GM12865 (cell line): Measurements from ENCODE around the gene CDKL5.
A peak's percentile ranks its signal among the peaks of the same experiment; 100 is the strongest.

Experiments used
- DNase-seq: peaks from one replicate; pipeline ENCODE4 v3.0.0; 2010; ENCODE audit warnings: low read depth
- H3K4me3 ChIP-seq: 2 replicates; pipeline ENCODE4 v1.5.1; 2011; ENCODE audit warnings: mild to moderate bottlenecking, low read depth, low read length, control low read depth
- TF ChIP-seq, protein P1 (sequence below): IDR thresholded peaks from 2 replicates; pipeline ENCODE4 v1.5.1; 2011; ENCODE audit warnings: low read length, control low read depth, low read depth, inconsistent platforms; ENCODE audit not compliant: insufficient read depth; ENCODE audit errors: missing control alignments

CDKL5 gene

DNA sequence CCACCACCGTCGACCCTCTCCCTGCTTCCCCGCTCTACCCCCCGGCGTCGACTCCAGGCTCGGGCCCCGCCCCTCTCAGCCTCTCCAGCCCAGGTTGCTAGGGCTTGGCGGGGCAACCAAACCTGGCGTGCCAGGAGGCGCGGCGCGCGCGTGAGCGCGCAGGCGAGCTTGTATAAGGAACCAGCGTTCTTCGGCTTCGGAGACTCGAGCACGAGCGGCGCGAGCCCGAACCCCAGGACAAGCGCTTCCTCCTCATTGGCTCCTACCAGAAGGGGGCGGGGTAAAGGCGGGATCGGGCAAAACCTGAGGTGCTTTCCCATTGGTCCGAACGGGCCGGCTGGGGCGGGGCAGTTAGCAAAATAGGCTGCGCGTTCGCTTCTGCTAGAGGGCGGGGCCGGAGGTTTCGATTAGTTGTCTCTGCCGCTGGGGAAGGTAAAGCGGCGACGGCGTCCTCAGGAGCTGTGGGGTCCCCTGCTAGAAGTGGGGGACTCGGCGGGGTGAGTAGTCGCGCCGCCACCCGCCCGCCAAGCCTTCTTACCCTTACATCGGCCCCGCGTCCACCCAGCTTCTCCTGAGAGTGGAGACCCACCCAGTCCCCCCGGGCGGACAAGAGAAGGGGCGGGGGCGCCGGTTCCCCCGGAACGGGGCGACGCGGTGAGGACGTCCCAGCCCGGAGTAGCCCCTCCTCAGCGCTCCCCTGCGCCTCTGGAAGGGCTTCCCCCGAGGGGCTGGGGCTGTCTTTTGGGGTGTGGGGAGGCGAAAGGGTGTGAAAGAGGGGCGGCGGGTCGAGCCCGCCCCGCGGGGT, at the start of gene CDKL5:
Gene CDKL5, plus strand, starts transcription at position 410 of the 805 bp plus-strand sequence. CDS start 81,489 bp downstream, outside the sequence.
- TF ChIP-seq, protein P1, sequence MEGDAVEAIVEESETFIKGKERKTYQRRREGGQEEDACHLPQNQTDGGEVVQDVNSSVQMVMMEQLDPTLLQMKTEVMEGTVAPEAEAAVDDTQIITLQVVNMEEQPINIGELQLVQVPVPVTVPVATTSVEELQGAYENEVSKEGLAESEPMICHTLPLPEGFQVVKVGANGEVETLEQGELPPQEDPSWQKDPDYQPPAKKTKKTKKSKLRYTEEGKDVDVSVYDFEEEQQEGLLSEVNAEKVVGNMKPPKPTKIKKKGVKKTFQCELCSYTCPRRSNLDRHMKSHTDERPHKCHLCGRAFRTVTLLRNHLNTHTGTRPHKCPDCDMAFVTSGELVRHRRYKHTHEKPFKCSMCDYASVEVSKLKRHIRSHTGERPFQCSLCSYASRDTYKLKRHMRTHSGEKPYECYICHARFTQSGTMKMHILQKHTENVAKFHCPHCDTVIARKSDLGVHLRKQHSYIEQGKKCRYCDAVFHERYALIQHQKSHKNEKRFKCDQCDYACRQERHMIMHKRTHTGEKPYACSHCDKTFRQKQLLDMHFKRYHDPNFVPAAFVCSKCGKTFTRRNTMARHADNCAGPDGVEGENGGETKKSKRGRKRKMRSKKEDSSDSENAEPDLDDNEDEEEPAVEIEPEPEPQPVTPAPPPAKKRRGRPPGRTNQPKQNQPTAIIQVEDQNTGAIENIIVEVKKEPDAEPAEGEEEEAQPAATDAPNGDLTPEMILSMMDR: no peak
- DNase-seq: peak; percentile 97
- peak within 1 kb of the TSS; percentile 82 for H3K4me3 ChIP-seq

DNA sequence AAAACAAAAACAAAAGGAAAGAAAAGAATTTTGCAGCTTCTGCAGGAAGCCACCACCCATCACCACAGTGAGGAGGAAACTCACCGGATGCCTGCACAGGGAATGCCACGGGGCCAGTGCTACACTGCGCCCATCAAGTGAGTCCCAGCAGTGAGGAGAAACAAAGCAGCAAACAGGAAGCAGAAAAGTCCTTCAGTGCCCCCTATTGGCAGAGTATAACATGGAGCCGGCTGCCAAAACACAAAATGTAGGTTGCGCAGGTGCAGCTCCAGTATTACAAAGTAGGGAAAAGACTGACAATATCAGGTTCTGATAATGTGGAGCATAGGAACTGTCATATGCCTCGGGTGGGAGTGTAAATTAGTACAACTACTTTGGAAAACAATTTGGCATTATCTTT, 47.6 kb upstream of the CDKL5 start:
- TF ChIP-seq, protein P1: peak; percentile 59
- peak; percentile 43 for DNase-seq
- H3K4me3 ChIP-seq: no peak overlapping the region

DNA sequence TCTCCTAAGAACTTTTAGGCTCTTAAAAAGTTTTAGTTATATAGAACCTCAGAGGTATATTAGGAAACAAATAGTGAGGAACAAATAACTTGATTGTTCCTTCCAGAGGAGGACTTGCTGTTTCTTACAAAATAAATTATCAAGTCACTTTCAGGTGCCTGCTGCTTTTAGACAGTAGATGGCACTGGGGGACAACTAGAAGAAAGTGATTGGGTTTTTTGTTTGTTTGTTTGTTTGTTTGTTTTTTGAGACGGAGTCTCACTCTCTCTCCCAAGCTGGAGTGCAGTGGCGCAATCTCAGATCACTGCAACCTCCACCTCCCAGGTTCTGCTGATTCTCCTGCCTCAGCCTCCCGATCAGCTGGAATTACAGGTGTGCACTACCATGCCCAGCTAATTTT, 35.4 kb upstream of the CDKL5 start:
- no peak overlapping the region for H3K4me3 ChIP-seq
- TF ChIP-seq, protein P1: no peak
- DNase-seq: peak; percentile 8

DNA sequence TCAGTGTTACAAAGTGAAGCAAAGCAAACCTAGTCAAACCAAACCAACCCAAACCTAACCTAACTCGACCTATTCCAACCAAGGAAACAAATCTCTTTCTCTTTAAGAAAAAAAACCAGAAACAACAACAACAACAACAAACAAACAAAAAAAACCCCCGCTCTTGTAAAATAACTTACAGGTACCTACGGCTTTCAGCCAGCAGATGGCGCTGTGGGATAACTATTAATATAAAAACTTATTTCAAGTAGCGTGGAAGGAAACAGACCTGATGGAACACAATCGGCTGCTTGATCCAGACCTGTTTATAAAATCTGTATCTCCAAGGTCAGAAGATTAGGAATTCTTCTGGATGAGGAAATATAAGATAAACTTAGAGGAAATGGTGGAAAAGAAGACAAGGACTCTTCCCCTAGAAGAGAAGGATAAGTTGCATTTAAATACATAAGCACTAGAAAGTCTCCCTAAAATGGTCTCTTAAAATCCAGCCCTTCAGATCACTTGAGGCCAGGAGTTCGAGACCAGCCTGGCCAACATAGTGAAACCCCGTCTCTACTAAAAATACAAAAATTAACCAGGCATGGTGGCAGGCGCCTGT, 34.4 kb upstream of the CDKL5 start:
- H3K4me3 ChIP-seq: no peak overlapping the region
- peak; percentile 76 for DNase-seq
- TF ChIP-seq, protein P1: peak; percentile 32

DNA sequence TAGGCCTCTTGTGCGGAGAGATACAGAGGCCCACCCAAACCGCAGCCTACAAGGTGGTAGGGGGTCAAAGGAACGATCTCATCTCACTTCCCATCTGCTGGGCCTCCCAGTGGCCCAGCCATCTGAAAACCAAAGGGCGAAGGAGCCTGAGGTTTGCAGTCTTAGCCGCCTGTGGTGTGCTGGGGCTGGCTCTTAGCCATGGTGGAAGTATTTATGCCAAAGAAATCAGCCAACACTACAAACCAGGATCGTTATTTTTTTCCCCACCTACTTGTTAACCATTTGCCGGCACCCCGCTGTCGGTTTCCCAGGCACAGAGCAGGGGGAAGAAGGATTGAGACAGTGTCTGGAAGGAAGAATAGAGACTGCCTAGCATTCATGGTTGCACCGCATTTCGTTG, 30.9 kb upstream of the CDKL5 start:
- no peak for DNase-seq
- H3K4me3 ChIP-seq: no peak overlapping the region
- TF ChIP-seq, protein P1: no peak

DNA sequence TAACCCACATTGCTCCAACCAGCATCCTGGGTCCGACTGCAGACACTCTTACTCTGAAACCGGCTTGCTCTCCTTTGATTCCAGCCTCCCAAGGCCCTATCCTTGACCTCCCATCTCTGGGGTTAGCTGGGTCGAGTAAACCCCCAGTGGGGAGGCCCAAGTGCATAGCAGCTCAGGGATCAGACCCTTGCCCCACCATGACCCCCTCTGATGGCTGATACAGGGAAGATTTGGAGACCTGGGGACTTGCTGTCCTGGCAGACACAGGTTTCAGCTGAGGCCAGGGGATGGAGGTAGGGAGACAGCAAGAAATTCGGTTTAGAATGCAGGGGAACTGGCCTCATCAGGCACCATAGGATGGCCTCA, 23.6 kb upstream of the CDKL5 start:
- H3K4me3 ChIP-seq: no peak overlapping the region
- TF ChIP-seq, protein P1: no peak
- no peak for DNase-seq
